Endometrium (tissue), 2 donors: ENCODE measurements around the gene LARP6.
A peak's percentile ranks its signal among the peaks of the same experiment; 100 is the strongest.
"Not testable (repeated sequence)": the region's sequence is repeated elsewhere in the genome, so short reads cannot be mapped to it uniquely, and the experiment has no call there.

ENCODE experiments used
- FAIRE-seq: peaks from 2 replicates; lab custom pipeline; 2012; peaks lifted over from hg19 to GRCh38; lab: Jason Lieb, UNC
- donor health status: control.
- donor health status: control.

LARP6 gene

GRCh38 chr15:70829371-70830166 is 24.4 kb downstream of the LARP6 start:
- FAIRE-seq: no peak

GRCh38 chr15:70827721-70828120 is 26.2 kb downstream of the LARP6 start:
- no peak for FAIRE-seq

GRCh38 chr15:70826634-70827033 is 27.3 kb downstream of the LARP6 start:
- no peak for FAIRE-seq

GRCh38 chr15:70825841-70826240 is 28.1 kb downstream of the LARP6 start:
- no peak for FAIRE-seq

GRCh38 chr15:70823196-70823595 is 30.8 kb downstream of the LARP6 start:
- peak; percentile 39 for FAIRE-seq

GRCh38 chr15:70820214-70820613 is 33.7 kb downstream of the LARP6 start:
- FAIRE-seq: no peak

GRCh38 chr15:70818580-70818979 is 35.4 kb downstream of the LARP6 start:
- no peak for FAIRE-seq

GRCh38 chr15:70817266-70817665 is 36.7 kb downstream of the LARP6 start:
- FAIRE-seq: no peak

- no peak for FAIRE-seq
Measured at GRCh38 chr15:70815604-70816003, 38.4 kb downstream of the LARP6 start.

- not testable (repeated sequence) for FAIRE-seq
Measured at GRCh38 chr15:70815011-70815410, 38.9 kb downstream of the LARP6 start.

GRCh38 chr15:70812827-70813364 is 41.1 kb downstream of the LARP6 start:
- FAIRE-seq: no peak

- FAIRE-seq: no peak
Measured at GRCh38 chr15:70810916-70811578, 42.9 kb downstream of the LARP6 start.

- no peak for FAIRE-seq
Measured at GRCh38 chr15:70806992-70807712, 46.8 kb downstream of the LARP6 start.

GRCh38 chr15:70804388-70804787 is 49.6 kb downstream of the LARP6 start:
- not testable (repeated sequence) for FAIRE-seq

- FAIRE-seq: no peak
Measured at GRCh38 chr15:70802629-70803028, 51.3 kb downstream of the LARP6 start.

GRCh38 chr15:70801109-70801508 is 52.8 kb downstream of the LARP6 start:
- no peak for FAIRE-seq

GRCh38 chr15:70799667-70800450 is 54.1 kb downstream of the LARP6 start:
- FAIRE-seq: peak; percentile 39

- FAIRE-seq: no peak
Measured at GRCh38 chr15:70797464-70797863, 56.5 kb downstream of the LARP6 start.

- FAIRE-seq: no peak
Measured at GRCh38 chr15:70796516-70797310, 57.2 kb downstream of the LARP6 start.

- no peak for FAIRE-seq
Measured at GRCh38 chr15:70795311-70795665, 58.7 kb downstream of the LARP6 start.
